GM12878 (cell line): ENCODE data around the gene GFOD2. TPM values are rescaled to one million over a fixed set of nuclear protein-coding genes. Genes with fewer than 3 reads are reported as not detected.

Source experiments
- ATF7 ChIP-seq: fragments of 450-650 bp; IDR thresholded peaks from 2 replicates; pipeline ENCODE4 v1.6.1; 2016; ENCODE audit warnings: low read depth, mild to moderate bottlenecking
- CEBPZ ChIP-seq: fragments of 150-350 bp; IDR thresholded peaks from 2 replicates; pipeline ENCODE4 v1.6.1; 2016; ENCODE audit warnings: low read depth, low read length
- DPF2 ChIP-seq: fragments of 450-650 bp; IDR thresholded peaks from 2 replicates; pipeline ENCODE4 v1.6.1; 2017; ENCODE audit warnings: mild to moderate bottlenecking
- EGR1 ChIP-seq, 2 experiments: IDR thresholded peaks; 1 replicate in 1 of 2; 2 replicates in 1 of 2; pipeline ENCODE4 v1.6.1; 2011 to 2012; ENCODE audit warnings: low read depth in 2 of 2, low read length in 2 of 2, borderline replicate concordance in 1 of 2, mild to moderate bottlenecking in 1 of 2, moderate library complexity in 1 of 2
- ESRRA ChIP-seq: IDR thresholded peaks from 2 replicates; pipeline ENCODE4 v1.6.1; 2012; ENCODE audit warnings: mild to moderate bottlenecking, low read length, improper control_type of control experiment
- FOXM1 ChIP-seq: IDR thresholded peaks from 2 replicates; pipeline ENCODE4 v1.6.1; 2012; ENCODE audit warnings: low read depth, mild to moderate bottlenecking, inconsistent platforms, low read length, moderate library complexity
- GABPA ChIP-seq: IDR thresholded peaks from 2 replicates; pipeline ENCODE4 v1.6.1; 2014; ENCODE audit warnings: antibody characterized with exemption, low read depth, mild to moderate bottlenecking, inconsistent platforms
- HDGF ChIP-seq: fragments of 450-650 bp; IDR thresholded peaks from 2 replicates; pipeline ENCODE4 v1.6.1; 2016; ENCODE audit warnings: antibody characterized with exemption
- MAX ChIP-seq: IDR thresholded peaks from 2 replicates; pipeline ENCODE4 v1.6.1; 2012; ENCODE audit warnings: low read depth, low read length, improper control_type of control experiment
- MEF2A ChIP-seq: IDR thresholded peaks from 2 replicates; pipeline ENCODE4 v1.6.1; 2011; ENCODE audit warnings: low read depth, mild to moderate bottlenecking, low read length, moderate library complexity; ENCODE audit not compliant: insufficient read depth
- MLLT1 ChIP-seq: fragments of 450-650 bp; IDR thresholded peaks from 2 replicates; pipeline ENCODE4 v1.6.1; 2016; ENCODE audit warnings: mild to moderate bottlenecking
- MTA3 ChIP-seq: IDR thresholded peaks from 2 replicates; pipeline ENCODE4 v1.6.1; 2012; ENCODE audit warnings: low read length, inconsistent platforms, borderline replicate concordance
- MXI1 ChIP-seq: fragments of 150-350 bp; IDR thresholded peaks from 2 replicates; pipeline ENCODE4 v1.6.1; 2011; ENCODE audit warnings: low read depth, mild to moderate bottlenecking, inconsistent platforms, low read length, improper control_type of control experiment
- NFXL1 ChIP-seq: fragments of 450-650 bp; IDR thresholded peaks from 2 replicates; pipeline ENCODE4 v1.6.1; 2017; ENCODE audit warnings: antibody characterized with exemption, mild to moderate bottlenecking, borderline replicate concordance
- PAX8 ChIP-seq: fragments of 450-650 bp; IDR thresholded peaks from 2 replicates; pipeline ENCODE4 v1.6.1; 2017; ENCODE audit warnings: mild to moderate bottlenecking, moderate library complexity
- PKNOX1 ChIP-seq: fragments of 450-650 bp; IDR thresholded peaks from 2 replicates; pipeline ENCODE4 v1.6.1; 2016; ENCODE audit warnings: mild to moderate bottlenecking
- POLR2AphosphoS5 ChIP-seq: IDR thresholded peaks from 2 replicates; pipeline ENCODE4 v1.6.1; 2011; ENCODE audit warnings: mild to moderate bottlenecking, low read length, inconsistent platforms
- RBBP5 ChIP-seq: fragments of 200-600 bp; sonication (generic); conservative IDR thresholded peaks from 2 replicates; pipeline ENCODE4 v1.6.1; 2016
- SMARCA5 ChIP-seq: fragments of 450-650 bp; IDR thresholded peaks from 2 replicates; pipeline ENCODE4 v1.6.1; 2017; ENCODE audit warnings: mild to moderate bottlenecking
- SMC3 ChIP-seq: IDR thresholded peaks from 2 replicates; pipeline ENCODE4 v1.6.1; 2011; ENCODE audit warnings: low read length, improper control_type of control experiment, borderline replicate concordance
- SREBF2 ChIP-seq: IDR thresholded peaks from 2 replicates; pipeline ENCODE4 v1.6.1; 2012; ENCODE audit warnings: mild to moderate bottlenecking, low read length
- TAF1 ChIP-seq: IDR thresholded peaks from 2 replicates; pipeline ENCODE4 v1.6.1; 2011; ENCODE audit warnings: mild to moderate bottlenecking, low read depth, low read length, borderline replicate concordance
- TCF3 ChIP-seq: IDR thresholded peaks from 2 replicates; pipeline ENCODE4 v1.6.1; 2012; ENCODE audit warnings: low read depth, mild to moderate bottlenecking, low read length, borderline replicate concordance; ENCODE audit not compliant: insufficient read depth
- YY1 ChIP-seq: IDR thresholded peaks from 2 replicates; pipeline ENCODE4 v1.6.1; 2011; ENCODE audit warnings: low read depth, mild to moderate bottlenecking, low read length
- ZSCAN29 ChIP-seq: fragments of 450-650 bp; IDR thresholded peaks from 2 replicates; pipeline ENCODE4 v1.6.1; 2017; ENCODE audit warnings: mild to moderate bottlenecking, moderate library complexity
- polyA plus RNA-seq, 11 experiments: library from polyadenylated mRNA; depleted of rRNA in 4 of 11; unstranded in 6 of 11; stranded (reverse) in 5 of 11; fragments of >200 nt; fragmentation: Nextera tagmentation in 4 of 11; fragmentation: Illumina TruSeq in 1 of 11; extraction: Ambion mirVana in 4 of 11; extraction: Trizol in 1 of 11; gene quantifications; 1 replicate in 1 of 11; 2 replicates in 10 of 11; pipeline versions ENCODE4 v1.2.1 to v1.2.3, GENCODE V29; 2011 to 2016; ENCODE audit warnings: inconsistent platforms in 2 of 11, missing spikeins in 2 of 11, low read depth in 1 of 11
- total RNA-seq, 4 experiments: library from RNA; depleted of rRNA in 3 of 4; stranded (reverse); fragments of >200 nt in 3 of 4; fragmentation: Illumina TruSeq in 1 of 4; extraction: Trizol in 1 of 4; gene quantifications; 2 replicates each; pipeline versions ENCODE4 v1.2.1 to v1.2.3, GENCODE V29; 2013 to 2021

GFOD2 gene
- total and polyA plus RNA-seq, 10 of the 15 experiments (the other 5 are each of a cell fraction or from before 2014, with no cell fraction given), result 2.0 to 15.9 (median 12.0) TPM

- TF ChIP-seq CEBPZ, result no peak
- TF ChIP-seq POLR2AphosphoS5, result no peak
- TF ChIP-seq ZSCAN29, result no peak
- no peak for TF ChIP-seq TCF3
- no peak for TF ChIP-seq EGR1 (IDR thresholded peaks at IDR 0.05; ENCODE audit: borderline replicate concordance in 1 of 2, low read depth in 2 of 2, low read length in 2 of 2)
- TF ChIP-seq NFXL1, result no peak
- no peak for TF ChIP-seq MLLT1
- no peak for TF ChIP-seq PAX8
- no peak for TF ChIP-seq SMARCA5
- no peak for TF ChIP-seq MEF2A
- no peak for TF ChIP-seq GABPA
- 0 out of 2 replicates have a peak, but pooled peaks have one; percentile 13 for TF ChIP-seq PKNOX1
- no peak for TF ChIP-seq SREBF2
- no peak for TF ChIP-seq MAX
- TF ChIP-seq TAF1, result no peak
- no peak for TF ChIP-seq ATF7
- TF ChIP-seq MXI1, result peak; percentile 75
- no peak for TF ChIP-seq SMC3
- TF ChIP-seq DPF2, result peak; percentile 23; the same call in 1 of the 2 replicates
- TF ChIP-seq YY1, result peak; percentile 67; the same call in 1 of the 2 replicates
- no peak for TF ChIP-seq FOXM1
- no peak for TF ChIP-seq RBBP5
- TF ChIP-seq HDGF, result no peak
- TF ChIP-seq ESRRA, result no peak
- no peak for TF ChIP-seq MTA3
Measured at GRCh38 chr16:67666559-67667452, 52.3 kb downstream of the GFOD2 start, which contains the start of the genes C16orf86 and ENKD1 (continued).
